Endothelial cell (in vitro differentiated cells): ENCODE measurements around the gene LBX1. TPM values are rescaled to one million over a fixed set of nuclear protein-coding genes. Genes with fewer than 3 reads are reported as not detected.

Source experiments
- DNase-seq: peaks from one replicate; pipeline ENCODE4 v3.0.0; 2021; ENCODE audit warnings: low spot score
- H3K27ac Mint-ChIP-seq: one replicate; pipeline ENCODE4 v1.8.0; 2021; ENCODE audit warnings: mixed read lengths, inconsistent platforms; ENCODE audit not compliant: unreplicated experiment
- H3K27me3 Mint-ChIP-seq: one replicate; pipeline ENCODE4 v1.8.0; 2021; ENCODE audit warnings: mild to moderate bottlenecking, moderate library complexity, mixed read lengths, inconsistent platforms; ENCODE audit not compliant: unreplicated experiment
- H3K36me3 Mint-ChIP-seq: one replicate; pipeline ENCODE4 v1.8.0; 2021; ENCODE audit warnings: mild to moderate bottlenecking, low read depth, mixed read lengths, inconsistent platforms; ENCODE audit not compliant: unreplicated experiment
- H3K4me1 Mint-ChIP-seq: one replicate; pipeline ENCODE4 v1.8.0; 2021; ENCODE audit warnings: mild to moderate bottlenecking, mixed read lengths, inconsistent platforms; ENCODE audit not compliant: unreplicated experiment
- H3K4me3 Mint-ChIP-seq: one replicate; pipeline ENCODE4 v1.8.0; 2021; ENCODE audit warnings: mild to moderate bottlenecking, mixed read lengths, inconsistent platforms; ENCODE audit not compliant: unreplicated experiment
- H3K9me3 Mint-ChIP-seq: one replicate; pipeline ENCODE4 v1.8.0; 2021; ENCODE audit warnings: mixed read lengths, inconsistent platforms; ENCODE audit not compliant: unreplicated experiment
- CTCF ChIP-seq: fragments of 200-600 bp; sonication (generic); IDR thresholded peaks from one replicate; pipeline ENCODE4 v1.5.0; 2021; ENCODE audit warnings: antibody characterized with exemption; ENCODE audit not compliant: unreplicated experiment
- total RNA-seq: library from RNA; stranded (reverse); fragmentation: NEBNext Ultra II Directional; extraction: Animal tissue kit (Norgen Biotek cat#: 25700); gene quantifications from one replicate; pipeline ENCODE4 v1.2.1, GENCODE V29; 2021; ENCODE audit not compliant: unreplicated experiment

Gene LBX1
- total RNA-seq, 1 donor from 2014 or later = not detected

GRCh38 chr10:101182936-101183335, 46.3 kb downstream of the LBX1 start:
- TF ChIP-seq CTCF = no peak
- Mint-ChIP-seq H3K4me3 (no peak overlapping the region), H3K27me3 (peaks cover 4% of the 10 kb centered on the region), H3K9me3 (no peaks in the 10 kb centered on the region), H3K27ac (no peak overlapping the region), H3K4me1 (peaks cover 6% of the 10 kb centered on the region), H3K36me3 (no peaks in the 10 kb centered on the region)
- no peak for DNase-seq

Other genes with a start within 250 kb of the LBX1 start
- gene MRPL43, start 242.0 kb downstream of the LBX1 start, total RNA-seq = 51.8 TPM
- gene TWNK, start 241.9 kb downstream of the LBX1 start, total RNA-seq = 10.5 TPM
- 52.2 TPM for gene LZTS2, start 229.7 kb downstream of the LBX1 start, total RNA-seq
- gene PDZD7, start 198.3 kb downstream of the LBX1 start, total RNA-seq = 0.54 TPM
- 27.1 TPM for gene SFXN3, start 198.2 kb downstream of the LBX1 start, total RNA-seq
- 10.6 TPM for gene KAZALD1, start 167.5 kb downstream of the LBX1 start, total RNA-seq
- 31.0 TPM for gene TLX1, start 98.2 kb downstream of the LBX1 start, total RNA-seq
- gene BTRC, start 124.7 kb upstream of the LBX1 start, total RNA-seq = 27.5 TPM